Ishikawa (cell line): Measurements from ENCODE around the gene PDE5A.

Source experiments
- CEBPB ChIP-seq: IDR thresholded peaks from 2 replicates; pipeline ENCODE4 v1.6.1; 2012
- CREB1 ChIP-seq: IDR thresholded peaks from 2 replicates; pipeline ENCODE4 v1.6.1; 2012; ENCODE audit warnings: low read depth
- EGR1 ChIP-seq: IDR thresholded peaks from 2 replicates; pipeline ENCODE4 v1.6.1; 2012
- EP300 ChIP-seq: IDR thresholded peaks from 2 replicates; pipeline ENCODE4 v1.6.1; 2012; ENCODE audit warnings: borderline replicate concordance
- FOXM1 ChIP-seq: IDR thresholded peaks from 2 replicates; pipeline ENCODE4 v1.6.1; 2012; ENCODE audit warnings: low read depth, borderline replicate concordance
- MAX ChIP-seq: IDR thresholded peaks from 2 replicates; pipeline ENCODE4 v1.6.1; 2012
- NFIC ChIP-seq: IDR thresholded peaks from 2 replicates; pipeline ENCODE4 v1.6.1; 2012
- RAD21 ChIP-seq: IDR thresholded peaks from 2 replicates; pipeline ENCODE4 v1.6.1; 2012; ENCODE audit warnings: low read depth
- REST ChIP-seq: IDR thresholded peaks from 2 replicates; pipeline ENCODE4 v1.6.1; 2012; ENCODE audit warnings: low read depth, mild to moderate bottlenecking
- TAF1 ChIP-seq: IDR thresholded peaks from 2 replicates; pipeline ENCODE4 v1.6.1; 2012; ENCODE audit warnings: low read depth, mild to moderate bottlenecking
- TCF12 ChIP-seq: IDR thresholded peaks from 2 replicates; pipeline ENCODE4 v1.6.1; 2012; ENCODE audit warnings: low read depth
- TEAD4 ChIP-seq: IDR thresholded peaks from 2 replicates; pipeline ENCODE4 v1.6.1; 2012
- USF1 ChIP-seq: IDR thresholded peaks from 2 replicates; pipeline ENCODE4 v1.6.1; 2012
- YY1 ChIP-seq: IDR thresholded peaks from 2 replicates; pipeline ENCODE4 v1.6.1; 2012; ENCODE audit warnings: low read depth
- ZBTB7A ChIP-seq: IDR thresholded peaks from 2 replicates; pipeline ENCODE4 v1.6.1; 2012; ENCODE audit warnings: low read depth

PDE5A gene

GRCh38 chr4:119518230-119518892 lies 110.2 kb downstream of the PDE5A start:
- no peak for TF ChIP-seq TEAD4
- no peak for TF ChIP-seq REST
- TF ChIP-seq MAX = no peak
- TF ChIP-seq USF1 = no peak

- TF ChIP-seq YY1 (no peak), TCF12 (no peak), EGR1 (no peak), USF1 (no peak), FOXM1 (no peak), REST (no peak), ZBTB7A (no peak), CEBPB (no peak), TAF1 (no peak), EP300 (no peak), MAX (no peak), CREB1 (no peak), RAD21 (no peak), TEAD4 (no peak), NFIC (no peak)
Measured at GRCh38 chr4:119517361-119518229, 111.0 kb downstream of the PDE5A start.

GRCh38 chr4:119512398-119512797 lies 116.2 kb downstream of the PDE5A start:
- TF ChIP-seq ZBTB7A (no peak), TCF12 (no peak), MAX (no peak), EGR1 (no peak), RAD21 (no peak), YY1 (no peak), TAF1 (no peak), CEBPB (no peak), CREB1 (no peak), EP300 (no peak)

GRCh38 chr4:119510395-119511149 lies 118.0 kb downstream of the PDE5A start:
- TF ChIP-seq MAX (no peak), EP300 (no peak), NFIC (no peak), FOXM1 (no peak), TEAD4 (no peak), RAD21 (no peak), YY1 (no peak), CREB1 (no peak)

- TF ChIP-seq EP300 (no peak), FOXM1 (no peak), REST (no peak), TCF12 (no peak), CEBPB (no peak), USF1 (no peak), NFIC (no peak), RAD21 (no peak), TAF1 (no peak)
Measured at GRCh38 chr4:119508281-119508680, 120.3 kb downstream of the PDE5A start.
